Neural cell (in vitro differentiated cells): ENCODE measurements around the gene STAB1. TPM values are rescaled to one million over a fixed set of nuclear protein-coding genes. Genes with fewer than 3 reads are reported as not detected.

Experiments
- H2AFZ ChIP-seq: fragments of 200-600, 300-800 bp; sonication (generic), shearing (Covaris generic); 2 replicates; pipeline ENCODE4 v1.6.0; 2014; ENCODE audit warnings: low read depth, mild to moderate bottlenecking, antibody characterized with exemption, low read length, moderate library complexity
- H3F3A ChIP-seq: fragments of 200-600 bp; shearing (Covaris generic); 2 replicates; pipeline ENCODE4 v1.6.1; 2016; ENCODE audit warnings: mild to moderate bottlenecking, moderate library complexity, mixed read lengths, antibody characterized with exemption, low read length; ENCODE audit not compliant: insufficient read depth, poor library complexity, severe bottlenecking
- H3K27ac ChIP-seq: fragments of 200-600, 300-800 bp; sonication (generic), shearing (Covaris generic); 2 replicates; pipeline ENCODE4 v1.5.1; 2014; ENCODE audit warnings: mild to moderate bottlenecking, low read length, moderate library complexity
- H3K27me3 ChIP-seq: fragments of 300-800, 200-600 bp; sonication (generic), shearing (Covaris generic); 2 replicates; pipeline ENCODE4 v1.6.0; 2014; ENCODE audit warnings: mild to moderate bottlenecking, low read depth, low read length, moderate library complexity; ENCODE audit not compliant: insufficient read depth
- H3K36me3 ChIP-seq: fragments of 300-800, 200-600 bp; sonication (generic), shearing (Covaris generic); 2 replicates; pipeline ENCODE4 v1.5.1; 2014; ENCODE audit warnings: mild to moderate bottlenecking, antibody characterized with exemption, low read length, moderate library complexity; ENCODE audit not compliant: insufficient read depth
- H3K4me2 ChIP-seq: fragments of 300-800, 200-600 bp; sonication (generic), shearing (Covaris generic); 2 replicates; pipeline ENCODE4 v1.6.0; 2014; ENCODE audit warnings: mild to moderate bottlenecking, low read length
- H3K4me3 ChIP-seq: fragments of 300-800, 200-600 bp; sonication (generic), shearing (Covaris generic); 2 replicates; pipeline ENCODE4 v1.5.1; 2014; ENCODE audit warnings: mild to moderate bottlenecking, low read length, moderate library complexity
- H3K79me2 ChIP-seq: fragments of 200-600 bp; shearing (Covaris generic); replicated peaks from 2 replicates; pipeline ENCODE4 v1.6.0; 2014; ENCODE audit warnings: mild to moderate bottlenecking, low read length, moderate library complexity; ENCODE audit not compliant: insufficient read depth
- H3K9ac ChIP-seq: fragments of 300-800, 200-600 bp; sonication (generic), shearing (Covaris generic); 2 replicates; pipeline ENCODE4 v1.6.1; 2016; ENCODE audit warnings: mild to moderate bottlenecking, low read length, mixed read lengths
- H3K9me2 ChIP-seq: fragments of 200-600 bp; shearing (Covaris generic); 2 replicates; pipeline ENCODE4 v1.6.1; 2016; ENCODE audit warnings: mild to moderate bottlenecking, low read length, mixed read lengths; ENCODE audit not compliant: insufficient read depth
- H3K9me3 ChIP-seq: fragments of 200-600, 300-800 bp; sonication (generic), shearing (Covaris generic); 2 replicates; pipeline ENCODE4 v1.6.1; 2016; ENCODE audit warnings: mild to moderate bottlenecking, mixed run types, low read length, moderate library complexity, mixed read lengths
- H4K20me1 ChIP-seq: fragments of 200-600 bp; shearing (Covaris generic); 2 replicates; pipeline ENCODE4 v1.6.1; 2016; ENCODE audit warnings: mild to moderate bottlenecking, mixed run types; ENCODE audit not compliant: insufficient read depth
- CTCF ChIP-seq: fragments of 450-650 bp; IDR thresholded peaks from 2 replicates; pipeline ENCODE4 v1.5.1; 2014; ENCODE audit warnings: antibody characterized with exemption, mild to moderate bottlenecking, moderate library complexity; ENCODE audit not compliant: poor library complexity, severe bottlenecking
- EP300 ChIP-seq: fragments of 450-650 bp; conservative IDR thresholded peaks from 2 replicates; pipeline ENCODE4 v1.6.1; 2014; ENCODE audit warnings: antibody characterized with exemption, mild to moderate bottlenecking, moderate library complexity; ENCODE audit not compliant: poor library complexity, severe bottlenecking
- EZH2 ChIP-seq: fragments of 200-600, 300-800 bp; shearing (Covaris generic), sonication (generic); IDR thresholded peaks from 2 replicates; pipeline ENCODE4 v1.6.1; 2014; ENCODE audit warnings: antibody characterized with exemption, low read length, borderline replicate concordance, mild to moderate bottlenecking; ENCODE audit not compliant: insufficient read depth, poor library complexity, severe bottlenecking
- MXI1 ChIP-seq: fragments of 450-650 bp; conservative IDR thresholded peaks from 2 replicates; pipeline ENCODE4 v1.6.1; 2014; ENCODE audit warnings: antibody characterized with exemption, mild to moderate bottlenecking; ENCODE audit not compliant: poor library complexity, severe bottlenecking
- POLR2AphosphoS5 ChIP-seq: IDR thresholded peaks from 2 replicates; pipeline ENCODE4 v1.6.1; 2012
- RAD21 ChIP-seq: fragments of 450-650 bp; conservative IDR thresholded peaks from 2 replicates; pipeline ENCODE4 v1.6.1; 2014; ENCODE audit warnings: antibody characterized with exemption, mild to moderate bottlenecking, moderate library complexity
- REST ChIP-seq: IDR thresholded peaks from 2 replicates; pipeline ENCODE4 v1.6.1; 2012; ENCODE audit warnings: borderline replicate concordance
- SMC3 ChIP-seq: fragments of 450-650 bp; conservative IDR thresholded peaks from 2 replicates; pipeline ENCODE4 v1.6.1; 2014; ENCODE audit warnings: antibody characterized with exemption, mild to moderate bottlenecking, moderate library complexity; ENCODE audit not compliant: poor library complexity
- TAF1 ChIP-seq: IDR thresholded peaks from 2 replicates; pipeline ENCODE4 v1.6.1; 2012; ENCODE audit warnings: low read depth
- polyA plus RNA-seq: library from polyadenylated mRNA; depleted of rRNA; stranded (reverse); fragments of >200 nt; gene quantifications from 2 replicates; pipeline ENCODE4 v1.2.3, GENCODE V29; 2014

The STAB1 gene
- polyA plus RNA-seq, 1 donor from 2014 or later, result 0.28 TPM

- no peak overlapping the region for H3K4me3 ChIP-seq
- H3K79me2 ChIP-seq, result no peaks in the 10 kb centered on the region
- H3K27ac ChIP-seq, result no peak overlapping the region
- no peak overlapping the region for H3K9ac ChIP-seq
- H3K27me3 ChIP-seq, result no peaks in the 10 kb centered on the region
- no peaks in the 10 kb centered on the region for H3F3A ChIP-seq
- TF ChIP-seq SMC3, result no peak
- no peak for TF ChIP-seq TAF1
- no peak for TF ChIP-seq REST
- TF ChIP-seq EZH2, result no peak
- TF ChIP-seq RAD21, result no peak
- no peak for TF ChIP-seq POLR2AphosphoS5
- H3K9me3 ChIP-seq, result no peaks in the 10 kb centered on the region
- H3K4me2 ChIP-seq, result no peak overlapping the region
- H2AFZ ChIP-seq, result no peak overlapping the region
- no peaks in the 10 kb centered on the region for H4K20me1 ChIP-seq
- no peaks in the 10 kb centered on the region for H3K9me2 ChIP-seq
- no peaks in the 10 kb centered on the region for H3K36me3 ChIP-seq
Observed at GRCh38 chr3:52521488-52521824, 26.3 kb downstream of the STAB1 start.

- H3K79me2 ChIP-seq, result no peaks in the 10 kb centered on the region
- no peak overlapping the region for H3K4me2 ChIP-seq
- H3K9ac ChIP-seq, result no peak overlapping the region
- no peak overlapping the region for H2AFZ ChIP-seq
- no peak overlapping the region for H3K4me3 ChIP-seq
- no peaks in the 10 kb centered on the region for H3K36me3 ChIP-seq
- H3K9me3 ChIP-seq, result no peaks in the 10 kb centered on the region
- H3K9me2 ChIP-seq, result no peaks in the 10 kb centered on the region
- no peak overlapping the region for H3K27ac ChIP-seq
- H3K27me3 ChIP-seq, result no peaks in the 10 kb centered on the region
- TF ChIP-seq EZH2, result no peak
- no peak for TF ChIP-seq CTCF
- TF ChIP-seq TAF1, result no peak
- H4K20me1 ChIP-seq, result no peaks in the 10 kb centered on the region
- no peaks in the 10 kb centered on the region for H3F3A ChIP-seq
Observed at GRCh38 chr3:52521881-52522650, 26.9 kb downstream of the STAB1 start.

- Histone ChIP-seq H3F3A (no peaks in the 10 kb centered on the region), H3K27me3 (no peaks in the 10 kb centered on the region), H3K27ac (no peak overlapping the region), H3K9me3 (no peaks in the 10 kb centered on the region), H4K20me1 (no peaks in the 10 kb centered on the region), H3K9me2 (no peaks in the 10 kb centered on the region), H3K4me3 (no peak overlapping the region), H2AFZ (no peak overlapping the region), H3K36me3 (no peaks in the 10 kb centered on the region), H3K4me2 (no peak overlapping the region), H3K9ac (no peak overlapping the region), H3K79me2 (no peaks in the 10 kb centered on the region)
- TF ChIP-seq POLR2AphosphoS5 (no peak), MXI1 (no peak), TAF1 (no peak), EP300 (no peak), REST (no peak), CTCF (no peak), EZH2 (no peak), RAD21 (no peak)
Observed at GRCh38 chr3:52522651-52523251, 27.6 kb downstream of the STAB1 start.
